22Rv1 (cell line): ENCODE measurements around the gene ZNF98.

Experiments used
- CTCF ChIP-seq: fragments of 450-650 bp; IDR thresholded peaks from 2 replicates; pipeline ENCODE4 v1.5.1; 2017; ENCODE audit warnings: mild to moderate bottlenecking
- ZFX ChIP-seq: fragments of 450-650 bp; IDR thresholded peaks from 2 replicates; pipeline ENCODE4 v1.6.1; 2017; ENCODE audit warnings: antibody characterized with exemption, borderline replicate concordance

- TF ChIP-seq CTCF, result no peak
- TF ChIP-seq ZFX, result no peak
These were observed 67.5 kb downstream of the ZNF98 start for GRCh38 chr19:22354665-22355064.
